Right lobe of liver (tissue), 4 donors: Measurements from ENCODE around the gene CLRN3.

ENCODE experiments used
- POLR2A ChIP-seq: fragments of 450-650 bp; IDR thresholded peaks from one replicate; pipeline ENCODE4 v1.6.1; 2017; ENCODE audit warnings: antibody characterized with exemption, mild to moderate bottlenecking
- TF ChIP-seq, protein P1 (sequence below), 4 donors: fragments of 200-600 bp in 3 of 4; fragments of 450-650 bp in 1 of 4; IDR thresholded peaks; one replicate each; pipeline versions ENCODE4 v1.5.1 to v1.8.0; 2016 to 2022; ENCODE audit warnings: antibody characterized with exemption in 4 of 4, mild to moderate bottlenecking in 2 of 4
- donor health status: DM: no; HTN: no; CAD: no.
- donor health status: DM: no; HTN: no; CAD: no.
- donor health status: DM: no; HTN: yes; CAD: no.

GRCh38 chr10:127937069-127937468 lies 44.3 kb upstream of the CLRN3 start:
- TF ChIP-seq POLR2A, result no peak
- TF ChIP-seq, protein P1, sequence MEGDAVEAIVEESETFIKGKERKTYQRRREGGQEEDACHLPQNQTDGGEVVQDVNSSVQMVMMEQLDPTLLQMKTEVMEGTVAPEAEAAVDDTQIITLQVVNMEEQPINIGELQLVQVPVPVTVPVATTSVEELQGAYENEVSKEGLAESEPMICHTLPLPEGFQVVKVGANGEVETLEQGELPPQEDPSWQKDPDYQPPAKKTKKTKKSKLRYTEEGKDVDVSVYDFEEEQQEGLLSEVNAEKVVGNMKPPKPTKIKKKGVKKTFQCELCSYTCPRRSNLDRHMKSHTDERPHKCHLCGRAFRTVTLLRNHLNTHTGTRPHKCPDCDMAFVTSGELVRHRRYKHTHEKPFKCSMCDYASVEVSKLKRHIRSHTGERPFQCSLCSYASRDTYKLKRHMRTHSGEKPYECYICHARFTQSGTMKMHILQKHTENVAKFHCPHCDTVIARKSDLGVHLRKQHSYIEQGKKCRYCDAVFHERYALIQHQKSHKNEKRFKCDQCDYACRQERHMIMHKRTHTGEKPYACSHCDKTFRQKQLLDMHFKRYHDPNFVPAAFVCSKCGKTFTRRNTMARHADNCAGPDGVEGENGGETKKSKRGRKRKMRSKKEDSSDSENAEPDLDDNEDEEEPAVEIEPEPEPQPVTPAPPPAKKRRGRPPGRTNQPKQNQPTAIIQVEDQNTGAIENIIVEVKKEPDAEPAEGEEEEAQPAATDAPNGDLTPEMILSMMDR (IDR thresholded peaks at IDR 0.05), result no peak
